HG03066 (cell line): ENCODE data around the gene INPP4A.

Source experiments
- ATAC-seq: cut with Tn5 transposase; IDR thresholded peaks from one replicate; pipeline ENCODE4 v1.9.1; 2021; ENCODE audit warnings: low read depth; ENCODE audit not compliant: unreplicated experiment

Gene INPP4A

GRCh38 chr2:98507891-98508708 is 63.4 kb downstream of the INPP4A start:
- no peak for ATAC-seq

DNA sequence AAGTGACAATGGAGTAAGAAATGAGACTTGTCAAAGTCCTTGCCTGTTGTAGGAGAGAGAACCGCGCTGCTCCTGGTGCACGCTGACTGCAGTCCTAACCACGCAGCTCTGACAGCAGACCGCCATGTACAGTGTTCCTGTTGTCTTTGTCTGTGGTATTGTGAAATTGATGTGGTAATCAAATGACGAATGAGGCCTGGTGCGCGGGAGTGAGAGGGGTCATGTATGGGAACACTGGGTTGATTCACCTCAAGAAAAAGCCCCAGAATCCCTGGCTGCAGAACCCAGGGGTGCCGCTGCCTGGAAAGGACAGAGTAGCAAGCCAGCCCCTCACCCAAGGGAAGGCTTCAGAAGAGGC is 64.0 kb downstream of the INPP4A start:
- ATAC-seq, result no peak

GRCh38 chr2:98509542-98510321 is 65.1 kb downstream of the INPP4A start:
- ATAC-seq, result no peak

DNA sequence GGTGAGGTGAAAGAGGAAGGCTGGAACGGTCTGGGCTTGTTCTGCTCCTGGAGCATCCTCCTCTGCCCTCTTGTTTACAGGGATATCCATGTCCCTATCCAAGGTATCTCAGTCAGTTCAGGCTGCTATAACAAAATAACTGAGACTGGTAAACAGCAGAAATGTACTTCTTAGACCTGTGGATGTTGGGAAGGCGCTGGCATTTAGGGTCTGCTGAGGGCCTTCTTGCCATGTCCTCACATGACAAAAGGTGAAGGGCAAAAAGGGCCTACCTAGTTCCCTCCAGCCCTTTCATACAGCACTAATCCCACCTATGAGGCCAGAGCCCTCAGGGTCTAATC is 65.6 kb downstream of the INPP4A start:
- ATAC-seq, result no peak

- ATAC-seq, result no peak
Observed at GRCh38 chr2:98511981-98512380, 67.3 kb downstream of the INPP4A start.

GRCh38 chr2:98512699-98513098 is 68.0 kb downstream of the INPP4A start:
- ATAC-seq, result no peak

DNA sequence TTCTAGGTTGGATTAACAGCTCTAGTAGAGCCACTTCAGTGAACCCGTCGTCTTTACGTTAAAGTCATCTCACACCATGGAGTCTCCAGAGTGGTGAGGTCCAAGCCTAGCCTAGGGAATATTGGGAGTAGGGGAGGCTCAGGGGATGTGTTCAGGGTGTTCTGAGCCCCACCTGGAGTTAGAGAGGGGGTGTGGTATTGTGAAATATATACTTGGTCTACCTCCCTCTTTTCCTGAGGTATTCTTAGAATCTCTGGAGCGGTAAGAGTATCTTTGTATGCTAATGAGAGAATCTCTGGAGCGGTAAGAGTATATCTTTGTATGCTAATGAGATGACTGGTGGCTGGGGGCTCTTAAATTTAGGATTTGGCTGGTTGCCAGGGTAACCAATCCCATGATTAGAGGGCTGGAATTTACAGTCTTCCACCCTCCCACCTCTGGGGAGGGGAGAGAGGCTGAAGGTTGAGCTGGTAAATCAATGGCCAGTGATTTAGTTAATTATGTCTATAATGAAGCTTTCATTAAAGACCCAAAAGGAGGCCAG is 69.5 kb downstream of the INPP4A start:
- ATAC-seq, result no peak

DNA sequence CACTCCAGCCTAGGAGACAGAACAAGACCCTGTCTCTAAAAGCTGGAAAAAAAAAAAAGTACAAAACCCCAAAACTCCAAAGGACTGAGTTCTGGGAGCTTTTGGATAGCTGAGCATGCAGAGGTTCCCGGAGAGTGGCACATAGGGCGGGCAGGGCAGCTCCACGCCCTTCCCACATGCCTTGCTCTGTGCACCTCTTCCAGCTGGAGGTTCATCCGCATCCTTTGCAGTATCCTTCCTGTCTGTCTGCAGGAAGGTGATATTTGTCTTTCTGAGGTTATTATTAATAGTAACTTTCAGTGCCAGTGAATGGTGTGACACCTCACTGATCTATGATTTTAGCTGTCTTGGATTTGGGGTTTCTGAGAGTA is 70.2 kb downstream of the INPP4A start:
- ATAC-seq, result no peak

- ATAC-seq, result no peak
Observed at GRCh38 chr2:98515250-98515991, 70.8 kb downstream of the INPP4A start.

DNA sequence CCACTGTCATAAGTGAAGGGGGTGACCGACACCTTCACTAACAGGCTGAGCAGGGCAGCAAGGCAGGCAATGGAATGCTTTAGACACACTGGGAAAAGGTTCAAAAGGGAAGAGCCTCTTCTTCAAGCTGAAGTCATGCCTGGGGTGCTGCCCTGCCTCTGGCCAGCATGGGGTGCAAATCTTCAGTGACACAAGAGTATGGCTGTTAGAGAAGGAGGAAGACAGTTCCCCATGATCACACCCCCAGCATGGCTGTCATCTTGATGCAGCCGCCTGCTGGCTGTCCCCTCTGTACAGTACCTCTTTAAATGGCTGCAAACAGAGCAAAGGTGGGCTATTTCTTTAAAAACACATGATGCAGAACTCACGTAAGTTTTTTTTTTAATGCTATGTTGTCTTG is 71.9 kb downstream of the INPP4A start:
- no peak for ATAC-seq

DNA sequence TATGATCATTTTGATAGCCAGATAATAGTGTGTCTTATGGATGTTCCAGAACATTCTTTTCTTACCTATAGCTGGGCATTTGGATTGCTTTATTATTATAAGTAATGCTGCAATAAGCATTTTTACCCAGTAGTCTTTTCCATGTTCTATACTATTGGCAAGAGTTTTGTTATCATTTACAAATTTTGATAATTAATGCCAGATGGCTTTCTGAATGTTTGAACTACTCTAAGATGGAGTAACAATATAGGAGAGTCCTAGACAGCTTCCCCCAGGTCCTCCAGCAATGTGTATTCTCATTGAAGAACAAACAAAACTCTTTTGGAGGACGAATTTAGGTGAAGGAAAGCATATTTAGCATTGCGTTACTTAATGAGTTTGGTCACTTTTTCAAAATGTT is 73.0 kb downstream of the INPP4A start:
- ATAC-seq, result no peak

- no peak for ATAC-seq
Observed at GRCh38 chr2:98518101-98518500, 73.4 kb downstream of the INPP4A start.

DNA sequence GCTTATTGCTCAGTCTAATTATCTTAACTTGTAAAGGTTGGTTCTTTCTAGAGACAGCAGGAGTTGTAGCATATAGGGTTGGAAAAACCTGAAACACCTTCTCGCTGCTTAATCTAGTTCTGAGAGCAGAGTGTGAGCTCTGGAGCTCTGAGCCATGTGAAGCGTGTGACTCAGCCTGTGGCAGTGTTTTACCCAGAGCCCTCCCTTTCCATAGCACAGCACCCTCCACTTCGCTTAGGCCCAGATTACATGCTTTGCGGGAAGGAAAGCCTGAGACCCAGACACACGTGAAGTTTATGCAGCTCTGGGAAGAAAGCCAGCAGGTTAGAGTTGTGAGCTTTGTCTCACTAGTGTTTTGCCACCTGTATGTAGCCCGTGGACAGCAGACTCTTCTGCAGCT is 74.5 kb downstream of the INPP4A start:
- ATAC-seq, result no peak

DNA sequence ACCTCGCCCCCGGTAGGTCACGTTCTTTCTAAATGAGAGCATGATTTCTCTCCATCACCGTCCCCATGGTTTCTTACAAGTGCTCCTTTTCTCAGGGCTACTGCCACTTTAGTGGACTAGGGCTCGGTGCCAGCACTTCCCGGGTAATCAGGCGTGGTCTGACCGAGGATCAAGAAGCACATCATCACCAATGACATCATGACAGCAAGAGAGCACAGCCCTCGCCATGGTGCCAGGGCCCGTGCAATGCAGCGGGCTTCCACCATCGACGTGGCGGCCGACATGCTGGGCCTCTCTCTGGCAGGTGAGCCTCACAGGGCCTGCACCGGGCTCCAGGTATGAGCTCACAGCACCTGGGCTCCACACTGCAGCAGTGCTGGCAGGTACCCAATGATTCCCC is 75.2 kb downstream of the INPP4A start:
- ATAC-seq, result no peak

GRCh38 chr2:98520806-98521205 is 76.1 kb downstream of the INPP4A start:
- ATAC-seq, result no peak

GRCh38 chr2:98521266-98521665 is 76.6 kb downstream of the INPP4A start:
- ATAC-seq, result no peak

- no peak for ATAC-seq
Observed at GRCh38 chr2:98522854-98523253, 78.2 kb downstream of the INPP4A start.

- ATAC-seq, result no peak
Observed at GRCh38 chr2:98524168-98524567, 79.5 kb downstream of the INPP4A start.

DNA sequence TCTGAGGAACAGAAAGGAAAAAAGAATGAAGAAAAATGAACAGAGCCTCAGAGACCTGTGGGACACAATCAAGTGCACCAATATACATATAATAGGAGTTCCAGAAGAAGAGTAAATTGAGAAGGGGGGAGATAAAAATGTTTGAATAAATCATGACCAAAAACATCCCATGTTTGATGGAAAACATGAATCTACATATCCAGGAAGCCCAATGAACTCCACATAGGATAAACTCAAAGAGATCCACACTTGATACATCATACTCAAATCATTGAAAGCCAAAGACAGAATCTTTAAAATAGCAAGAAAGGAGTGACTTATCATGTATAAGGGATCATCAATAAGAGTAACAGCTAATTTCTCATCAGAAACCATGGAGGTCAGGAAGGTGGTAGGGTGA is 83.7 kb downstream of the INPP4A start:
- ATAC-seq, result no peak

GRCh38 chr2:98530114-98530513 is 85.5 kb downstream of the INPP4A start:
- ATAC-seq, result no peak

- no peak for ATAC-seq
Observed at GRCh38 chr2:98532756-98533155, 88.1 kb downstream of the INPP4A start.
